Endodermal cell (in vitro differentiated cells): ENCODE measurements around the gene BTAF1. TPM values are rescaled to one million over a fixed set of nuclear protein-coding genes. Genes with fewer than 3 reads are reported as not detected.
A peak's percentile ranks its signal among the peaks of the same experiment; 100 is the strongest.

Experiments
- DNase-seq: peaks from one replicate; pipeline ENCODE4 v3.0.0-alpha.2; 2017
- H3K27ac ChIP-seq: 2 replicates; pipeline ENCODE4 v1.5.1; 2013; ENCODE audit warnings: mild to moderate bottlenecking, low read depth, low read length, moderate library complexity
- H3K27me3 ChIP-seq: 2 replicates; pipeline ENCODE4 v1.6.1; 2013; ENCODE audit warnings: mild to moderate bottlenecking, low read length, moderate library complexity; ENCODE audit not compliant: insufficient read depth, control insufficient read depth, poor library complexity, severe bottlenecking
- H3K36me3 ChIP-seq: 2 replicates; pipeline ENCODE4 v1.7.0; 2013; ENCODE audit warnings: mild to moderate bottlenecking, low read length, moderate library complexity; ENCODE audit not compliant: control insufficient read depth, insufficient read depth
- H3K4me1 ChIP-seq: one replicate; pipeline ENCODE4 v1.7.0; 2013; ENCODE audit warnings: low read length; ENCODE audit not compliant: control insufficient read depth, insufficient read depth
- H3K4me3 ChIP-seq: 2 replicates; pipeline ENCODE4 v1.5.1; 2013; ENCODE audit warnings: mild to moderate bottlenecking, low read length, moderate library complexity
- H3K9ac ChIP-seq: 2 replicates; pipeline ENCODE4 v1.6.1; 2013; ENCODE audit warnings: mild to moderate bottlenecking, low read length, moderate library complexity; ENCODE audit not compliant: poor library complexity, severe bottlenecking; ENCODE audit errors: extremely low read depth
- H3K9me3 ChIP-seq: 2 replicates; pipeline ENCODE4 v1.6.1; 2013; ENCODE audit warnings: mild to moderate bottlenecking, low read length, moderate library complexity; ENCODE audit not compliant: control insufficient read depth
- H3K27ac Mint-ChIP-seq: 2 replicates; pipeline ENCODE4 v1.8.0; 2020; ENCODE audit warnings: mixed read lengths
- H3K27me3 Mint-ChIP-seq: 2 replicates; pipeline ENCODE4 v1.8.0; 2021; ENCODE audit warnings: mild to moderate bottlenecking, mixed read lengths; ENCODE audit not compliant: insufficient read depth
- H3K36me3 Mint-ChIP-seq: 2 replicates; pipeline ENCODE4 v1.8.0; 2020; ENCODE audit warnings: low read depth, mixed read lengths
- H3K4me1 Mint-ChIP-seq: 2 replicates; pipeline ENCODE4 v1.8.0; 2020; ENCODE audit warnings: mixed read lengths
- H3K4me3 Mint-ChIP-seq: 2 replicates; pipeline ENCODE4 v1.8.0; 2020; ENCODE audit warnings: mild to moderate bottlenecking, moderate library complexity, mixed read lengths
- H3K9me3 Mint-ChIP-seq: 2 replicates; pipeline ENCODE4 v1.8.0; 2020; ENCODE audit warnings: mild to moderate bottlenecking, mixed read lengths
- WGBS, 2 experiments: methylation state at CpG; one replicate each; pipeline versions ENCODE4 v1.1.5 to v1.1.7; 2013; ENCODE audit warnings: missing lambda C conversion rate in 2 of 2, mixed read lengths in 1 of 2; ENCODE audit not compliant: insufficient coverage in 1 of 2, insufficient read length in 1 of 2; 5-methylcytosine and 5-hydroxymethylcytosine counted together
- total RNA-seq, 2 donors: library from RNA; stranded (reverse); fragmentation: NEBNext Ultra II Directional in 1 of 2; extraction: Animal tissue kit (Norgen Biotek cat#: 25700) in 1 of 2; gene quantifications; 2 replicates in 1 of 2; 3 replicates in 1 of 2; pipeline ENCODE4 v1.2.1, GENCODE V29; 2021
- TF ChIP-seq, protein P1 (sequence below): fragments of 200-600 bp; sonication (generic); conservative IDR thresholded peaks from 2 replicates; pipeline ENCODE4 v1.5.0; 2021; ENCODE audit warnings: antibody characterized with exemption, mild to moderate bottlenecking

BTAF1 gene
- total RNA-seq, 2 donors from 2014 or later, result 46.2 to 54.3 TPM

DNA sequence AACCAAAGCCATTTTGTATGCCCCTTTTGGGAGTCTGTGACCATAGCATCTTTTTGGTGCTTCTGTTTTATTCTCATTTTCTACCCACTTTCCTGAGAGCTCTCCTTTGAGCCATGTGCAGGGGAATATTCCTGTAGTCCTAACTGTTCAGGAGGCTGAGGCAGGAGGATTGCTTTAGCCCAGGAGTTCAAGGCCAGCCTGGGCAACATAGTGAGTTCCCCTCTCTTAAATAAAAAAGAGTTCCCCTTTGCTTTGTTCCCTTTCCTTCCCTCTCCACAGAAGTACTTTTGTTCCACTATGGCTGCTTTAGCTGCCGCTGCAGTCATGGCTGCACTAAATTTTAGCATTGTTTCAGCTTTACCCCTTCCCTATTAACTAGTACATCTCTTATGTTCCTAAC is 85.9 kb downstream of the BTAF1 start:
- Mint-ChIP-seq H3K4me1 (no peaks in the 10 kb centered on the region), H3K27ac (peak overlapping the region; percentile 42), H3K36me3 (peaks cover 58% of the 10 kb centered on the region), H3K27me3 (no peaks in the 10 kb centered on the region), H3K9me3 (no peaks in the 10 kb centered on the region), H3K4me3 (no peak overlapping the region)
- no peak for DNase-seq
- peaks cover 4% of the 10 kb centered on the region for H3K4me1 ChIP-seq
- no peak overlapping the region for H3K9ac ChIP-seq
- WGBS, 2 experiments, result 90 to 100% methylated on average over 1 of the region's 1 CpG
- peaks cover 69% of the 10 kb centered on the region for H3K36me3 ChIP-seq
- TF ChIP-seq, protein P1, sequence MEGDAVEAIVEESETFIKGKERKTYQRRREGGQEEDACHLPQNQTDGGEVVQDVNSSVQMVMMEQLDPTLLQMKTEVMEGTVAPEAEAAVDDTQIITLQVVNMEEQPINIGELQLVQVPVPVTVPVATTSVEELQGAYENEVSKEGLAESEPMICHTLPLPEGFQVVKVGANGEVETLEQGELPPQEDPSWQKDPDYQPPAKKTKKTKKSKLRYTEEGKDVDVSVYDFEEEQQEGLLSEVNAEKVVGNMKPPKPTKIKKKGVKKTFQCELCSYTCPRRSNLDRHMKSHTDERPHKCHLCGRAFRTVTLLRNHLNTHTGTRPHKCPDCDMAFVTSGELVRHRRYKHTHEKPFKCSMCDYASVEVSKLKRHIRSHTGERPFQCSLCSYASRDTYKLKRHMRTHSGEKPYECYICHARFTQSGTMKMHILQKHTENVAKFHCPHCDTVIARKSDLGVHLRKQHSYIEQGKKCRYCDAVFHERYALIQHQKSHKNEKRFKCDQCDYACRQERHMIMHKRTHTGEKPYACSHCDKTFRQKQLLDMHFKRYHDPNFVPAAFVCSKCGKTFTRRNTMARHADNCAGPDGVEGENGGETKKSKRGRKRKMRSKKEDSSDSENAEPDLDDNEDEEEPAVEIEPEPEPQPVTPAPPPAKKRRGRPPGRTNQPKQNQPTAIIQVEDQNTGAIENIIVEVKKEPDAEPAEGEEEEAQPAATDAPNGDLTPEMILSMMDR, result no peak
- no peak overlapping the region for H3K27ac ChIP-seq
- no peaks in the 10 kb centered on the region for H3K9me3 ChIP-seq
- H3K27me3 ChIP-seq, result no peaks in the 10 kb centered on the region
- H3K4me3 ChIP-seq, result no peak overlapping the region

DNA sequence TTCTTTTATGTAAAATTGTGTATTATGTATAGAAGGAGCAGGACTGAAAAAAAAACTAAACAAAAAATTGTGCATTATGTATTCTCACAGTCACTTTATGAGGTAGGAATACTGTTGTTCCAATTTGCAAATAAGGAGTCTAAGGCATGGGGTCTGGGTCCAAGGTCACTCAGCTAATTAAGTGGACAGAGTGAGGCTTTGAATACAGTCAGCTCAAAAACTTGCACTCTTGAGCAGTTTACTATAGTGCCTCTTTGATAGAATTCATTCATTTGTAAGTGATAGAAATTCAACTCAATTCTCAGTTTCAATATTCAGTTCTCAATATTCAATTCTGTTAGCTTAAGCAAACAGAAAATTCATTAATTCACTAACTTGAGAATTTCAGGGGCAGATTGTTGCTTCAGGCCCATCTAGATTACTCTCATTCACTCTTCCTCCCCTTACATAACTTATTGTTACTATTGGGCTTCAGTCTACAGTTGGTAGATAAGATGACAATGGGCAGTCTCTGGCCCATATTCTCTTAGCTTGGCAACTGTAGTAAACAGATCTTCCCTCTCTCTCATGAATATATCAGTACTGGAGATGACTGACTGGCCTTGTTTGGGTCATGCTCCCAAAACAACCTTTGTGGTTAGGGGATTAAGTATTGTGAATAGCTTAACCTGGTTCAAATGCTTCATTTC is 86.6 kb downstream of the BTAF1 start:
- Histone ChIP-seq H3K9me3 (no peaks in the 10 kb centered on the region), H3K27ac (no peak overlapping the region), H3K4me3 (no peak overlapping the region), H3K36me3 (peaks cover 75% of the 10 kb centered on the region), H3K27me3 (no peaks in the 10 kb centered on the region), H3K4me1 (peaks cover 4% of the 10 kb centered on the region), H3K9ac (no peak overlapping the region)
- TF ChIP-seq, protein P1, result no peak
- peaks cover 53% of the 10 kb centered on the region for H3K36me3 Mint-ChIP-seq
- DNase-seq, result no peak
- no peak overlapping the region for H3K4me3 Mint-ChIP-seq
- H3K4me1 Mint-ChIP-seq, result no peaks in the 10 kb centered on the region
- no peak overlapping the region for H3K27ac Mint-ChIP-seq
- no peaks in the 10 kb centered on the region for H3K27me3 Mint-ChIP-seq
- H3K9me3 Mint-ChIP-seq, result no peaks in the 10 kb centered on the region

DNA sequence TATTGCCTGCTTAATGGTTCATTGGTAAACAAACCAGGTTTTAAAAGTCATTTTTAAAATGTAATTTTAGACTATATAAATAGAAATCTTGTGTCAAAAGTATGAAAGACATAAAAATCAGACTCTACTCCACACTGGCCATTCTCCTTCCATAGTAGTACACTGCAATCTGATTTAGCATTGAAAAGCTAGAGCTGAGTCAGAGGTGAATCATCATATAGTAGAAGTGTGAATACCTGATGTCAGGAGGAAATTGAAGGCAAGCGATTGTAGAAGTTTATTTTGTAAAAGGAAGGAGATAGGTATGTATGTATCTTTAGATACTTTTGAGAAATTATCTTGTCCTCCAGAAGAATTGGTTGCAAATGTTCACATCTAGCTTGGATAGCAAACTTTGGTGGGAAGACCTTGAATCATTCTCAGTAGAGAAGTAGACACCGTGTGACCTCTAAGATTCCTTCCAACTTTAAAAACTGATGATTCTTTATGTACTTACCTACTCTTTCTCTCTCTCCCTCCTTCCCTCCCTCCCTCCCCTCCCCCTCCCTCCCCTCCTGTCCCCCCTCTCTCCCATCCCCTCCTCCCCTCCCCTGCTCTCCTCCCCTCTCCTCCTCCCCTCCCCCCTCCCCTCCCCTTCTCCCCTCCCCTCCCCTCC is 88.1 kb downstream of the BTAF1 start:
- no peak for DNase-seq
- no peak overlapping the region for H3K27ac ChIP-seq
- no peaks in the 10 kb centered on the region for H3K9me3 Mint-ChIP-seq
- H3K9ac ChIP-seq, result no peak overlapping the region
- no peaks in the 10 kb centered on the region for H3K27me3 Mint-ChIP-seq
- TF ChIP-seq, protein P1, result no peak
- H3K4me1 Mint-ChIP-seq, result no peaks in the 10 kb centered on the region
- 88 to 97% methylated on average over 1 to 2 of the region's 2 CpGs for WGBS, 2 experiments
- peaks cover 4% of the 10 kb centered on the region for H3K4me1 ChIP-seq
- H3K27ac Mint-ChIP-seq, result no peak overlapping the region
- H3K4me3 ChIP-seq, result no peak overlapping the region
- peaks cover 77% of the 10 kb centered on the region for H3K36me3 ChIP-seq
- no peaks in the 10 kb centered on the region for H3K9me3 ChIP-seq
- H3K36me3 Mint-ChIP-seq, result peaks cover 53% of the 10 kb centered on the region
- no peaks in the 10 kb centered on the region for H3K27me3 ChIP-seq
- H3K4me3 Mint-ChIP-seq, result no peak overlapping the region
